HCT116 (cell line): ENCODE measurements around the gene HIPK3. TPM values are rescaled to one million over a fixed set of nuclear protein-coding genes. Genes with fewer than 3 reads are reported as not detected.
"Not testable (repeated sequence)": the region's sequence is repeated elsewhere in the genome, so short reads cannot be mapped to it uniquely, and the experiment has no call there.

Experiments
- ATAC-seq: fragments of 200-7000 bp; cut with Tn5 transposase; 2 replicates; pipeline ENCODE4 v1.9.1; 2020; ENCODE audit warnings: mild to moderate bottlenecking, moderate library complexity
- BruUV-seq: library from RNA; stranded (reverse); fragments of 400-500 nt; replicated peaks from 2 replicates; lab custom pipeline; 2021; lab: Mats Ljungman, UMichigan
- CTCF ChIA-PET: fragments of 300-600 bp; sonication (Branson Sonifier 250); formaldehyde crosslinking; loops from one replicate; lab custom pipeline; 2021; ENCODE audit warnings: antibody characterized with exemption; lab: Charles Lee
- POLR2A ChIA-PET: fragments of 300-600, 350-600 bp; sonication (Branson Sonifier 250); formaldehyde crosslinking; loops from one replicate; lab custom pipeline; 2021; ENCODE audit warnings: antibody characterized with exemption; lab: Charles Lee
- RAD21 ChIA-PET, 2 experiments: fragments of 300-600 bp; sonication (Branson Sonifier 250); formaldehyde crosslinking; loops; one replicate each; lab custom pipeline; 2023; ENCODE audit warnings: low total read pairs in 2 of 2; ENCODE audit not compliant: uncharacterized antibody in 2 of 2, unreplicated experiment in 2 of 2, low non-redundant PET in 1 of 2; lab: Charles Lee
- DNase-seq: peaks from one replicate; pipeline ENCODE4 v3.0.0-alpha.2; 2010; ENCODE audit warnings: low read depth, low spot score
- H2AFZ ChIP-seq: fragments of 200-600 bp; shearing (Covaris generic), sonication (generic); 2 replicates; pipeline ENCODE4 v1.6.1; 2017; ENCODE audit warnings: low read depth, mixed run types, mixed read lengths, antibody characterized with exemption, low read length; ENCODE audit not compliant: poor library complexity, severe bottlenecking
- H3K27ac ChIP-seq: 2 replicates; pipeline ENCODE4 v1.5.1; 2012; ENCODE audit warnings: low read depth, low read length
- H3K27me3 ChIP-seq: fragments of 200-600 bp; sonication (generic); 2 replicates; pipeline ENCODE4 v1.6.1; 2016; ENCODE audit warnings: mixed run types, low read length, mixed read lengths; ENCODE audit not compliant: insufficient read depth
- H3K36me3 ChIP-seq, 2 experiments: fragments of 200-500 bp in 1 of 2; fragments of 200-600 bp in 1 of 2; sonication (Bioruptor generic) in 1 of 2; sonication (generic) in 1 of 2; 2 replicates each; pipeline versions ENCODE4 v1.5.1 to v1.6.1; 2014 to 2016; ENCODE audit warnings: low read length in 2 of 2, inconsistent platforms in 1 of 2, mixed read lengths in 1 of 2, mixed run types in 1 of 2; ENCODE audit not compliant: insufficient read depth in 2 of 2, control insufficient read depth in 1 of 2
- H3K4me1 ChIP-seq, 2 experiments: fragments of 200-600 bp in 1 of 2; sonication (generic) in 1 of 2; 2 replicates each; pipeline versions ENCODE4 v1.5.1 to v1.6.1; 2012 to 2017; ENCODE audit warnings: low read length in 2 of 2, inconsistent platforms in 1 of 2, mild to moderate bottlenecking in 1 of 2, mixed read lengths in 1 of 2, mixed run types in 1 of 2, moderate library complexity in 1 of 2; ENCODE audit not compliant: insufficient read depth in 2 of 2, control insufficient read depth in 1 of 2
- H3K4me2 ChIP-seq: fragments of 200-600 bp; sonication (generic); 2 replicates; pipeline ENCODE4 v1.6.1; 2017; ENCODE audit warnings: mixed run types, low read length, mixed read lengths
- H3K4me3 ChIP-seq, 2 experiments: fragments of 200-600 bp in 1 of 2; sonication (generic) in 1 of 2; replicated peaks in 1 of 2; 2 replicates each; pipeline ENCODE4 v1.5.1; 2011 to 2016; ENCODE audit warnings: low read length in 2 of 2, control low read depth in 1 of 2, low read depth in 1 of 2, mild to moderate bottlenecking in 1 of 2, mixed read lengths in 1 of 2, mixed run types in 1 of 2
- H3K79me2 ChIP-seq: fragments of 200-600 bp; sonication (generic); 2 replicates; pipeline ENCODE4 v1.6.1; 2017; ENCODE audit warnings: mild to moderate bottlenecking, mixed run types, low read length, moderate library complexity, mixed read lengths; ENCODE audit not compliant: insufficient read depth
- H3K9ac ChIP-seq: fragments of 200-600 bp; sonication (generic); 2 replicates; pipeline ENCODE4 v1.6.1; 2016; ENCODE audit warnings: low read length, mixed read lengths
- H3K9me2 ChIP-seq: fragments of 200-600 bp; sonication (generic), shearing (Covaris generic); 2 replicates; pipeline ENCODE4 v1.6.1; 2017; ENCODE audit warnings: mixed run types, mild to moderate bottlenecking, moderate library complexity; ENCODE audit not compliant: insufficient read depth
- H3K9me3 ChIP-seq, 2 experiments: fragments of 200-500 bp in 1 of 2; fragments of 200-600 bp in 1 of 2; sonication (Bioruptor generic) in 1 of 2; sonication (generic) in 1 of 2; 2 replicates each; pipeline ENCODE4 v1.6.1; 2014 to 2017; ENCODE audit warnings: low read length in 2 of 2, mixed read lengths in 2 of 2, inconsistent platforms in 1 of 2, low read depth in 1 of 2, mild to moderate bottlenecking in 1 of 2, mixed run types in 1 of 2, moderate library complexity in 1 of 2; ENCODE audit not compliant: control insufficient read depth in 1 of 2, insufficient read depth in 1 of 2
- H4K20me1 ChIP-seq: fragments of 200-600 bp; sonication (generic), shearing (Covaris generic); 2 replicates; pipeline ENCODE4 v1.6.1; 2017; ENCODE audit warnings: mixed run types, mild to moderate bottlenecking, moderate library complexity; ENCODE audit not compliant: insufficient read depth
- CBX3 ChIP-seq: IDR thresholded peaks from 2 replicates; pipeline ENCODE4 v1.6.1; 2012; ENCODE audit warnings: low read depth
- EGR1 ChIP-seq: IDR thresholded peaks from 2 replicates; pipeline ENCODE4 v1.6.1; 2012; ENCODE audit warnings: low read depth
- ELF1 ChIP-seq: IDR thresholded peaks from 2 replicates; pipeline ENCODE4 v1.6.1; 2012; ENCODE audit warnings: low read depth, borderline replicate concordance
- EZH2phosphoT487 ChIP-seq: fragments of 200-600 bp; IDR thresholded peaks from 2 replicates; pipeline ENCODE4 v1.6.1; 2018; ENCODE audit warnings: antibody characterized with exemption, borderline replicate concordance
- JUND ChIP-seq: IDR thresholded peaks from 2 replicates; pipeline ENCODE4 v1.6.1; 2012
- POLR2A ChIP-seq: IDR thresholded peaks from 2 replicates; pipeline ENCODE4 v1.7.0; 2011; ENCODE audit warnings: borderline replicate concordance; ENCODE audit not compliant: insufficient read depth, insufficient read length; ENCODE audit errors: extremely low read depth
- RAD21 ChIP-seq: IDR thresholded peaks from 2 replicates; pipeline ENCODE4 v1.6.1; 2012; ENCODE audit warnings: low read depth, mild to moderate bottlenecking
- REST ChIP-seq: IDR thresholded peaks from 2 replicates; pipeline ENCODE4 v1.6.1; 2012; ENCODE audit warnings: low read depth
- SP1 ChIP-seq: IDR thresholded peaks from 2 replicates; pipeline ENCODE4 v1.6.1; 2012; ENCODE audit warnings: low read depth
- TCF7L2 ChIP-seq: IDR thresholded peaks from 2 replicates; pipeline ENCODE4 v1.7.0; 2011; ENCODE audit warnings: borderline replicate concordance, inconsistent platforms; ENCODE audit not compliant: insufficient read depth, insufficient read length; ENCODE audit errors: extremely low read depth
- ZBTB33 ChIP-seq: IDR thresholded peaks from 2 replicates; pipeline ENCODE4 v1.6.1; 2011; ENCODE audit warnings: mild to moderate bottlenecking, low read length, moderate library complexity; ENCODE audit not compliant: insufficient replicate concordance; ENCODE audit errors: extremely low read depth
- ZFX ChIP-seq: fragments of 450-650 bp; IDR thresholded peaks from 2 replicates; pipeline ENCODE4 v1.6.1; 2017
- intact Hi-C: fragments of 100-400 bp; cut with micrococcal nuclease; formaldehyde crosslinking; loops from 2 replicates; pipeline ENCODE4 v1.10.0; 2022
- total RNA-seq: library from RNA; stranded (reverse); gene quantifications from one replicate; pipeline ENCODE4 v1.2.1, GENCODE V29; 2021; ENCODE audit not compliant: unreplicated experiment
- TF ChIP-seq, protein P1 (sequence below): IDR thresholded peaks from 2 replicates; pipeline ENCODE4 v1.6.1; 2012

HIPK3 gene
- total RNA-seq, 1 experiment from 2014 or later = 35.2 TPM

DNA sequence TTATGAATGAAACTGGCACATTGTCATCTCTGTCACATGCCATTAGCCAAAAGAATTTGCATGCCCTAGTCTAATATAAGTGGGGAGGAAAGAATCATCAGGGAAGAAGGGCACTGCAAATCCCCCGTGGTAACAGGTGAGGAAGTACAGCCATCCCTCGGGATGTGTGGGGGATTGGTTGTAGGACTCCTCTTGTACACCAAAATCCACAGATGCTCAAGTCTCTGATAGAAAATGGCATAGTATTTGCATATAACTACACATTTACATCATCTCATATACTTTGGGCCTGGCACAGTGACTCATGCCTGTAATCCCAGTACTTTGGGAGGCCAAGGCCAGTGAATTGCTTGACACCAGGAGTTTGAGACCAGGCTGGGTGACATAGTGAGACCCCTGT is 109.7 kb downstream of the HIPK3 start:
- intact Hi-C loops = no loop called here
- H3K9ac ChIP-seq = no peak overlapping the region
- H3K36me3 ChIP-seq = no peaks in the 10 kb centered on the region
- CTCF ChIA-PET = interaction anchor here (3.3 to 3.4 kb wide), 2 partner anchors 321 to 376 kb away, joined by 9 to 11 read pairs; no protein-coding TSS in a partner anchor
- no peaks in the 10 kb centered on the region for H3K9me2 ChIP-seq
- H2AFZ ChIP-seq = no peak overlapping the region
- no TSS peak for BruUV-seq
- no peaks in the 10 kb centered on the region for H3K9me3 ChIP-seq
- H3K79me2 ChIP-seq = no peaks in the 10 kb centered on the region
- H3K4me3 ChIP-seq = no peak overlapping the region
- RAD21 ChIA-PET = no interaction called here
- TF ChIP-seq ZBTB33 = no peak
- no peak for TF ChIP-seq RAD21
- no peak for TF ChIP-seq CBX3
- no peak for TF ChIP-seq ELF1
- no peak for TF ChIP-seq EZH2phosphoT487
- no peak for TF ChIP-seq REST
- no peak for TF ChIP-seq JUND
- TF ChIP-seq POLR2A = no peak
- no peak for TF ChIP-seq EGR1
- TF ChIP-seq ZFX = no peak
- no peak for TF ChIP-seq TCF7L2
- TF ChIP-seq, protein P1, sequence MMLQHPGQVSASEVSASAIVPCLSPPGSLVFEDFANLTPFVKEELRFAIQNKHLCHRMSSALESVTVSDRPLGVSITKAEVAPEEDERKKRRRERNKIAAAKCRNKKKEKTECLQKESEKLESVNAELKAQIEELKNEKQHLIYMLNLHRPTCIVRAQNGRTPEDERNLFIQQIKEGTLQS = no peak
- no peak for TF ChIP-seq SP1
- POLR2A ChIA-PET = interaction anchor here (0.6 kb wide), 1 partner anchor 329 kb away, joined by 3 read pairs; no protein-coding TSS in a partner anchor
- DNase-seq = no peak
- no peak for ATAC-seq
- no peaks in the 10 kb centered on the region for H3K27me3 ChIP-seq
- H3K27ac ChIP-seq = no peak overlapping the region
- H3K4me1 ChIP-seq = peaks cover 0 to 11% of the 10 kb centered on the region in 2 experiments; a peak in 3 of 4 replicates
- no peaks in the 10 kb centered on the region for H4K20me1 ChIP-seq
- H3K4me2 ChIP-seq = no peak overlapping the region

DNA sequence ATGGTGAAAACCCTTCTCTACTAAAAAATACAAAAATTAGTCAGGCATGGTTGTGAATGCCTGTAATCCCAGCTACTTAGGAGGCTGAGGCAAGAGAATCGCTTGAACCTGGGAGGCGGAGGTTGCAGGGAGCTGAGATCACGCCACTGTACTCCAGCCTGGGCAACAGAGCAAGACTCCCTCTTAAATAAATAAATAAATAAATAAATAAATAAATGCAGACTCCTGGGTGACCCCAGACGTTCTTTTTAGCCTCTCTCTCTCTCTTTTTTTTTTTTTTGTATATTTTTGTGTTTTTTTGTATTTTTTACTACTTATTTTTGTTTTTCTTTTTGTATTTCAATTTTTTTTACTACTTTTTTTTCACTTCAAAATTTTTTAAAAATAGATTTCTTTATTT is 111.3 kb downstream of the HIPK3 start:
- H3K4me3 ChIP-seq, H3K9me3 ChIP-seq, H3K27me3 ChIP-seq, H3K9me2 ChIP-seq, H2AFZ ChIP-seq, POLR2A ChIA-PET, ATAC-seq, DNase-seq, CTCF ChIA-PET, intact Hi-C loops, RAD21 ChIA-PET, BruUV-seq, H4K20me1 ChIP-seq, H3K27ac ChIP-seq, H3K79me2 ChIP-seq, H3K9ac ChIP-seq, H3K4me2 ChIP-seq, H3K36me3 ChIP-seq: not testable (repeated sequence)
- H3K4me1 ChIP-seq = peaks cover 4 to 27% of the 10 kb centered on the region in 2 experiments
